Measurements from ENCODE around the gene ADGRA3.

- TF ChIP-seq CTCF (conservative IDR thresholded peaks at IDR 0.05; ENCODE audit: low read depth, low read length), result no peak
- TF ChIP-seq EZH2 (IDR thresholded peaks at IDR 0.05; ENCODE audit: borderline replicate concordance, low read depth, low read length, poor library complexity, severe bottlenecking), result no peak
Measured at GRCh38 chr4:22539251-22539650, 23.4 kb upstream of the ADGRA3 start.

All from A673 (cell line).